Hepatocyte (in vitro differentiated cells): ENCODE data around the gene TIMM23.

Source experiments
- EZH2 ChIP-seq: fragments of 200-600 bp; sonication (generic); IDR thresholded peaks from 2 replicates; pipeline ENCODE4 v1.6.1; 2016; ENCODE audit warnings: antibody characterized with exemption, mild to moderate bottlenecking, borderline replicate concordance
- EZH2phosphoT487 ChIP-seq: fragments of 200-600 bp; sonication (generic); IDR thresholded peaks from one replicate; pipeline ENCODE4 v1.6.1; 2018; ENCODE audit warnings: antibody characterized with exemption, mild to moderate bottlenecking, low read depth, moderate library complexity; ENCODE audit not compliant: unreplicated experiment, severe bottlenecking
- TF ChIP-seq, protein P1 (sequence below): fragments of 200-600 bp; sonication (generic); IDR thresholded peaks from 2 replicates; pipeline ENCODE4 v1.5.1; 2016; ENCODE audit warnings: antibody characterized with exemption, mild to moderate bottlenecking; ENCODE audit not compliant: poor library complexity

DNA sequence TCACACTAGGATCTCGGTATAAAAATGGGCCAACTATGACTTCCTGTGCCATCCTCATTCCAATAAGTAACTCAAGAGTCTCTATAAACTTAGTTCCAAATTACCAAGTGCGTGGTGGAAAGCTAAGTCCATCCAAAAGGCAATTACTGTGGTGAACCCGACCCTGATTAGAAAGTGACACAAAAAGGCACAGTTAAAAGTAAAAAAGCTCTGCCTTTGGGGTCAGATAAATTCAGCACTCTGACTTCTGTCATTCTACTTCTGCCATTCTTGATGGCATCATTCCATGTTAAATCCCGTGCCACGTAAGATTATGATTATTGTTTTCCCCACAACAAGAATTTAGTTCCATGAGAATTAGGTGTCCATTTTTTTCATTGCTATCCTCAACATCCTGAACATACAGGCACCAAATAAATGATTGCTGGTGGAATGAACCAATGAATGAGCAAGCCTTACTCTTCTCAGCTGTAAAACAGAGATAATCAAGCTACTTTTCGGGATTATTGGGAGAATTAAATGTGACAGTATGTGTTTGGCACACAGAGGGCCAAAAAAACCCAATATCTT is 57.3 kb downstream of the TIMM23 start:
- TF ChIP-seq, protein P1, sequence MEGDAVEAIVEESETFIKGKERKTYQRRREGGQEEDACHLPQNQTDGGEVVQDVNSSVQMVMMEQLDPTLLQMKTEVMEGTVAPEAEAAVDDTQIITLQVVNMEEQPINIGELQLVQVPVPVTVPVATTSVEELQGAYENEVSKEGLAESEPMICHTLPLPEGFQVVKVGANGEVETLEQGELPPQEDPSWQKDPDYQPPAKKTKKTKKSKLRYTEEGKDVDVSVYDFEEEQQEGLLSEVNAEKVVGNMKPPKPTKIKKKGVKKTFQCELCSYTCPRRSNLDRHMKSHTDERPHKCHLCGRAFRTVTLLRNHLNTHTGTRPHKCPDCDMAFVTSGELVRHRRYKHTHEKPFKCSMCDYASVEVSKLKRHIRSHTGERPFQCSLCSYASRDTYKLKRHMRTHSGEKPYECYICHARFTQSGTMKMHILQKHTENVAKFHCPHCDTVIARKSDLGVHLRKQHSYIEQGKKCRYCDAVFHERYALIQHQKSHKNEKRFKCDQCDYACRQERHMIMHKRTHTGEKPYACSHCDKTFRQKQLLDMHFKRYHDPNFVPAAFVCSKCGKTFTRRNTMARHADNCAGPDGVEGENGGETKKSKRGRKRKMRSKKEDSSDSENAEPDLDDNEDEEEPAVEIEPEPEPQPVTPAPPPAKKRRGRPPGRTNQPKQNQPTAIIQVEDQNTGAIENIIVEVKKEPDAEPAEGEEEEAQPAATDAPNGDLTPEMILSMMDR = no peak
- TF ChIP-seq EZH2 (no peak), EZH2phosphoT487 (no peak)
